GM21390 (cell line): ENCODE measurements around the gene CCDC38.

ENCODE experiments used
- ATAC-seq: cut with Tn5 transposase; IDR thresholded peaks from one replicate; pipeline ENCODE4 v1.9.1; 2021; ENCODE audit not compliant: unreplicated experiment

The CCDC38 gene

DNA sequence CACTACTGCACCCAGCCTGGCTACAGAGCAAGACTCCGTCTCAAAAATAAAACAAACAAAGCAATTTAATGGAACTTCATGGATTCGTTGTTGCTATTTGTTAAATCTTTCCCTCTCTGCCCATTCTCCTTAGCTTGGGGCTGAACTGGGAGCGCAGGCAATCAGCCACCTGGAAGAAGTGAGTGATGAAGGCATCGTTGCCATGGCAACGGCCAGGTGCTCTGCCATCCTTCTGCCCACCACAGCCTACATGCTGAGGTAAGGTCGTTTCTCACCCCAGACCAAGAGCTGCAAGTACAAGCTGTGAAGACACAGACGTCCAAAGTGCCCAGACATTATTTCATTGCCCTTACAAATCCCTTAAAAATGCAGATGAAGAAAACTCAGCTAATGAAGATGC, 19.8 kb upstream of the CCDC38 start:
- ATAC-seq, result no peak

DNA sequence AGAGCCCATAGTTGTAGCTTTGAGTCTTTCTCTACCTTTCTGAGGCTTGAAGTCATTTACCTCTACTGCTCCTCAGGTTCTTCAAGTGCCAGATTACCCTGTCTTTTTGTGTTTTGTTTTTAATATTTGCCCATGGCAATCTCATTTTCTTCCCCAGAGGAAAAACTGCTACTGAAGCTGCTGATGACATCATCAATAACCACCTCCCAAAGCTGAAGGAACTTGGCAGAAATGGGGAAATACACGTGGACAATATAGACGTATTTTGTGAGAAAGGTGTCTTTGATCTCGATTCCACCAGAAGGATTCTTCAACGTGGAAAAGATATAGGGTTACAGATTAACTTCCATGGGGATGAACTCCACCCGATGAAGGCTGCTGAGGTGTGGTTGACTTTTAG, 17.8 kb upstream of the CCDC38 start:
- no peak for ATAC-seq

DNA sequence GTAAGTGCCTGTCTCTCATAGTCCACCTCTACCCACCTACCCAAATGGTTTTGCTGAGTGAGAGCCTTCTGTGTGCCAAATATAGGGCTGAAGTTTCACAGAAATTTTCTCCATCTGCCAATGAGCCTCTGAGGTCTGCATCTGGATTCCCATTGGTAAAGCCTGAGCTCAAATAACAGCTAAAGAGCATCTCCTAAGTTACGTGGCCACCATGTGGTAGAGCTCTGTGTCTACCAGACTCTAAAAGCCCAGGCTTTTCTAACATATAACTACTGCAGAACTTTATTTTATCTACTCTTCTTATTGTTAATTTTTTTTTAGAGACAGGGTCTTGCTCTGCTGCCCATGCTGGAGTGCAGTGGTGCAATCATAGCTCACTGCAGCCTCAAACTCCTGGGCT, 16.7 kb upstream of the CCDC38 start:
- no peak for ATAC-seq

DNA sequence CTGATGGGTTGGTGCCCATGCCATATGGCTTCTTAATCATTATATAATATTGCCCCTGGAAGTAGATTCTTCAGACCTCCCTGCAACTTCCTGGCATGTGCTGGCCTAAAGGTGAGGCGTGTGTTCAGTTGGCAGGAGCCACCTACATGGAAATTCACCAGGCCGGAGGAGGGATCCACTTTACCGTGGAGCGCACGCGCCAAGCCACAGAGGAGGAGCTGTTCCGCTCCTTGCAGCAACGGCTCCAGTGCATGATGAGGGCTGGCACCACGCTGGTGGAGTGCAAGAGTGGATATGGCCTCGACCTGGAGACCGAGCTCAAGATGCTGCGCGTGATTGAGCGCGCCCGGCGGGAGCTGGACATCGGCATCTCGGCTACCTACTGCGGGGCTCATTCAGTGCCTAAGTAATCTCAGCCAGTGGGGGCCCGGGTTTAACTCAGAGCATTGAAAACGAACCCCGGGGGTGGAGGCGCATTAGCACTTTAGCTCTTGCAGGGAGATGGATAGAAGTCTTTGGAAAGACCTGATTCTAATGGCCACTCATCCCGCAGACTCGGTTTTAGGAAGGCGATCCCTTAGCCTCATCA, 14.2 kb upstream of the CCDC38 start:
- ATAC-seq, result no peak

DNA sequence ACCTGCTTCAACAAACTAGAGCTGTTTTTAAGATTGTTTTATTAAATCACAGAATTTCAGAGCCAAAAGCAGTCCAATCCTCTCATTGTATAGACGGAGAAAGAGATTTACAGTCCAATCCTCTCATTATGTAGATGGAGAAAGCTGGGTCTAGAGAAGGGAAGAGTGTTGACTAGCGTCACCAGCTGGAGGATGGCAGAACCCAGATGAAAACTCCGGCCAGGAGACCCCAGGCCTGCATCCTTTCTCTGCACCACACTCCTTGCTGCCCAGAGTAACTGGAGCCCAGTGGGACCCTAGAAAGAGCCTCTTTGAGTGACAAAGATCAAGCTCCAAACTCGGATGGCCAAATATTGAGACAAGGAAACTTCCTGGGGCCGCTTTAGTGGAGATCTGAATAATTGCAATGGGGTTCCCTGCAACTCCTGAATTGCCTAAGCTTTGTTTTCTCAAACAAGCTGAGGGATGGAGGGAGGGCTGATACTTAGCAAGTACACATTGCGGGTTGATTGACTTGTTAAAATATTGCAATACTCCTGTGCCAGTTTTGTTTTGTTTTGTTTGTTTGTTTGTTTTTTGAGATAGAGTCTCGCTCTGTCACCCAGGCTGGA, 13.2 kb upstream of the CCDC38 start:
- ATAC-seq, result no peak

DNA sequence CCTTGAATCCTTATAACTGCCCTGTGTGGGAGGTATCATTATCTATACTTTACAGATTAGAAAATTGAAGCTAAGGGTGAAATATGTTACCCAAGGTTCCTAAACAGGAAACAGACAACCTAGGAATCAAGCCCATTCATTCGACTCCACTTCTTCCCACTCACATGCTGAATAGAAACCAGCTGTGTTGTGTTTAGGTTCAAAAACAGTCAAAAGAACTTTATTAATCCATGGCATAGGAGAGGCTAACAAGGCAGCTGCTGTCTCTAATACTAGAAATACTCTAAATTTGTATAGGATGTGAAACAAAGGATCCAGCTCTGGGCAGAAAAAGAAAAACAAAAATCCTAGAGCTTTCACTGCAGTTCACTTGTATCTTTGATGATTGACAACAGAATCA, 10.6 kb upstream of the CCDC38 start:
- no peak for ATAC-seq

DNA sequence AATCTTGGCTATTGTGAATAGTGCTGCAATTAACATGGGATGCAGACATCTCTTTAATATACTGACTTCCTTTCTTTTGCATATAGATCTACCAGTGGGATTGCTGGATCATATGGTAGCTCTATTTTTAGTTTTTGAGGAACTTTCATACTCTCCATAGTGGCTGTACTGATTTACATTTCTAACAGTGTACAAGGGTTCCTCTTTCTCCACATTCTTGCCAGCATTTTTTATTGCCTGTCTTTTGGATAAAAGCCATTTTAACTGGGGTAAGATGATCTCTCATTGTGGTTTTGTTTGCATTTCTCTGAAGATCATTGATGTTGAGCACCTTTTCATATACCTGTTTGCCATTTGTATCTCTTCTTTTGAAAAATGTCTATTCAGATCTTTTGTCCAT, 9.1 kb upstream of the CCDC38 start:
- no peak for ATAC-seq

DNA sequence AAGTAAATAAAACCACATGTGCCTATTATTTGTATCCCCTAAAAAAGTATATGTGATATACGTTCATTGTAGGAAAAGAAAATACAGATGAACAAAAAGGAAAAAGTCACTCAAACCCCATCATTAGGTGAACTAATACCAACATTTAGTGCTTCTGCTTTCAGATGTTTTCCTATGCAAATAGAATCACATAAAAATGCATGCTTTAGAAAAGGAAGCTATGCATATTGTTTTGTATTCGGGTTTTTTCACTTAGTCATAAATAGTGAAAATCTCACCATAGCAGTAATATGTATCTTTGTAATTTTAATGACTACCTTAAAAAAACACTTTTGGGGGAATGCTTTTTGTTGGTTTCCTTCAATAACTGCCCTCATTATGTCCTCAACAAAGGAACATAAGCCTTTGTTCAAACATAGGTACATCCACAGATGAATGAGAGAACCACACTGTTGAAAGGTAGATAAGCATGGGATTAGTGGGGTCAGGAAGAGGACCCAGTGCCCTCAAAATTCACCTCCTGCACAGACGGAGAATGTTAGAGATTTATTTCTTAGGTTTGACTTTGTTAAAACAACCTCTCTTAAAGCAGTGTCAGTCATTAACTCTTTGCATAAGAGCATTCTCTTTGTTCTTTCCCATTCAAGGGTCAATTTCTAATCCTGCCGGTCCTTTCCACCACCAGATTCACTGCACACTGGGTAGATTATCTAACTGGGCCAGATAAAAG, 7.2 kb upstream of the CCDC38 start:
- ATAC-seq, result no peak

DNA sequence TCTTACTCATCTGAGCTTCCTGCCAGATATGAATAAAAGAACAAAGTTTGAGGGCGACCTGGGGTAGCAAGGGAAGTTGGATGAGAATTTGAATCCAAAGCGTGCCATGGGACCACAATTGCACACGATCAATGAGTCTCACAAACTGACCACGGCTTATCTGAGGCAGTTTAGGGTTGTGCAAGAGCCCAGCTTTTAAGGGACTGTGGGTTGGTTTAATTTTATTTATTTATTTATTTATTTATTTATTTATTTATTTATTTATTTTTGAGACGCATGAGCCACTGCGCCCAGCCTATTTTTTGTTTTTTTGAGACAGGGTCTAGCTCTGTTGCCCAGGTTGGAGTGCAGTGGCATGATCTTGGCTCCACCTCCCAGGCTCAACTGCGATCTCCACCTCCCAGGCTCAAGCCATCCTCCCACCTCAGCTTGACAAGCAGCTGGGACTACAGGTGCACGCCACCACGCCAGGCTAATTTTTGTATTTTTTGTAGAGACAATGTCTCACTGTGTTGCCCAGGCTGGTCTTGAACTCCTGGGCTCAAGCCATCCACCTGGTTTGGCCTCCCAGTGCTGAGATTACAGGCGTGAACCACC, 1.8 kb upstream of the CCDC38 start:
- ATAC-seq, result no peak

DNA sequence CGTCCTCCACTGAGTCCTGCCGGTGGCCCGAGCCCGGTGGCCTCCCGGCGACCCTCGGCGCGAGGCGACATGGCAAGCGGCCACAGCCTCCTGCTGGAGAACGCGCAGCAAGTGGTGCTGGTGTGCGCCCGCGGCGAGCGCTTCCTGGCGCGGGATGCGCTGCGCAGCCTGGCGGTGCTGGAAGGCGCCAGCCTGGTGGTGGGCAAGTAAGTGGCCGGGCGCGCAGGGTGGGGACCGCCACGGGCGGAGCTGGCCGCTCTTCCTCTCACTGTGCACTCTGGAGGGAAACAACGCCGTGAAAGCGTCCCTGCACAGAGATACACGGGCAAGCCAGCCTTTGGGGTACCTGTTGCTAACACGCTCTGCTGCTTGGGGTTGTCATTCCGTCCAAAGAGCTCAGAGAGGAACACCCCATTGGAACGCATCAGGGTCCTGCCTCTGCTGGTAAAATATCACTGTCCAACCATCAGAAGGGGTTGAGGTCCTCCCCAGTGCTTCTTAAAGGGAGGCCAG, 972 bp upstream of the CCDC38 start, which contains the start of gene AMDHD1:
Gene AMDHD1 (plus strand): TSS at position 2 of the 513 bp plus-strand sequence. CDS start 68 bp downstream, at position 70.
- peak; percentile 65 for ATAC-seq

DNA sequence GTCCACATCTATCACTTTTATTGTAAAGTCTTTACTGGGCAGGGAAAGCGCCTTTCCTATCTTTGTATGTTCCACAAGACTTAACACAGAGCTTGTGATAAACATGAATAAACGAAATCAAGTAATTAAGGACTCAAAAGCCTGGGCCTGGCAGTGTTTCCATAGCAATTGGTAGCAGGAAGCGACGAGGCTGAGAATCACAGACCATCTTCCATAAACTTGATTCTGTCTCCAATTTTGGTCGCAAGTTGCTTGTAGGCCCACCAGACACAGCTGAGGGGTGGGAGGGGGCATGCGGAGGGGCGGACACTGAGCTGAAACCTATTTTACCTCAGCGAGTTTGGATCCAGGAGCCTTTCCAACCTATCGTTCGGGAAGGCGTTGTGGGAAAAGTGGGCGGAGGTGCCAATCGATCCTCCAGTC, 302 bp downstream of the CCDC38 start:
- peak; percentile 1 for ATAC-seq

DNA sequence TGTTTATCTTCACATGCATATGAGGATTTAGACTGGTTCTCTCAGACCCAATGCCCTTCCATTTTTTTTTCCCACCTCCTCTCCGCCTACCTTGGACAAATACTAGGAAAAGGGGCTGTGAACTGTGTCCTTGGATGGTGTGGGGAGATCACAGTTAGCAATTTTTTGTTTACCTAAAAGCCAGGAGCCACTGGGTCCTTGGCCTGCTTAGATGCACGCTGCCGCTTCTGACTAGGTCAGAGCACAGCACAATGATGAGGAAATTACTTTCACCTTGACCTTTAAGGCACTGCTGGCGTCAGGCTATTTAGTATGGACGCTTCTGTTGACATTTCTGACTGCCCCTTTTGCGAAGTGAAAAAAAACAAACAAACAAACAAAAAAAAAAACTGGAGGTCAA, 1.9 kb downstream of the CCDC38 start:
- ATAC-seq, result no peak

DNA sequence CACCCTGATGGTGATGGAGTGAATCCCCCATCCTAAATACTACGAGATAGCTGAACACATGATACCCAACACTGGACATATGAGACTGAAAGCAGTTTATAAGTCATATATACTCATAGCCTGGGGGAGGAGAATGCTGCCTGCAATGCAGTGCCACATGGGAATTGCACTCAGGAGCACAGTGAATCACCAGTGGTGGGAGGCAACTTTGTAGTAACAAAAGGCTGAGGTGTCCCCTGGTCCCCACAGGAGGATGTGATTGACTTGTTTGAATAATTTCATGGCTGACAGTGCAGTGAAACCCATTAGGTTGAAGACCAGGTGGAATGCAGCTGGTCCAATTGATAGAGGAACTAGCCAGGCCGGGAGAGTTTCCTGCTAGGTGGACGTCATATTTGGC, 20.2 kb downstream of the CCDC38 start:
- no peak for ATAC-seq

DNA sequence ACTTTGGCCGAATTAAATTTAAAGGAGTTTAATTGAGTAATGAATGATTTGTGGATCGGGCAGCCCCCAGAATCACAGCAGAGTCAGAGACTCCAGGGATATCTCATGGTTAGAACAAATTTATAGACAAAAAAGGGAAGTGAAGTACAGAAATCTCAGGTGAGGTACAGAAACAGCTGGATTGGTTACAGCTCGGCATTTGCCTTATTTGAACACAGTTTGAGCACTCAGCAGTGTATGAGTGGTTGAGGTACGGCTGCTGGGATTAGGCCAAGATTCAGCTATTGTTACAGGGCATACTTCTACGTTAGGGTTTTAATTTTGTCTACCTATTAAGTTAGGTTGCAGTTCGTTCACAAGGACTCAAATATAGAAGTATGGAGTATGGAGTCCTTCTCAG, 23.3 kb downstream of the CCDC38 start:
- no peak for ATAC-seq

DNA sequence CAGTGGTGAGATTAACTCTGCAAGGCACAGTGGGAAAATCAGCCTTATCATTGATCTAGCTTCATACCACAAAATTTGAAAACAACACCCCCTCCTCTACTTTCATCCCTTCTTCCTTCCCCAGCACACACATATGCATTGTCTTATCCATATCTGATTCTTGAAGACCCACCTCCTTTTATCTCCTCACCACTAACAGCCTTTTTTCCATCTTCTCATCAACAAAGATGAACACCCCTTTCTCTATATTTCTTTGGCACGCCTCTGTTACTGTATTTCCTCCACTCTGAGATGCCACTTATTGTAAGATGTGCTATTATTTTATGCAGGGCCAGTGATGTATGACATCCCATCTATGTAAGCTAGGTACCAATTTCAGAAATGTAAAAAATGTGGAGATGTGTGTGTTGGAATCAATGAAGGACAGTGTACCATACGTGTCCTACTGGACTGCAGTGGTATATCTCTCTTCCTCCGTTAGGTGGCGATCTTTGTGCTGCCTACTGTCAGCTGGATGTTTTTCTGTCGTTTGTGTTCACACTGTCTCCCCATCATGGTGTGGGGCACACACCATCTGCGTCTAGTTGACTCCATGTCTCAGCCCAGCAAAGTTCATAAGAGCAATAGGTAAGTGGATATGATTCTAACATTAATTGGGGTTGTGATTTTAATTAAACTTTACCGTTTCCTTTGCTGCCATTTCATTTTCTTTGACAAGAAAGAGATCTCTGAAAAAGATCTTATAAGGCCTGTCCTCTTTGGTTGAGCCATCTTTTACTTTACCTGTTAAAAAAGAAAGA, 24.0 kb downstream of the CCDC38 start:
- ATAC-seq, result peak; percentile 84

DNA sequence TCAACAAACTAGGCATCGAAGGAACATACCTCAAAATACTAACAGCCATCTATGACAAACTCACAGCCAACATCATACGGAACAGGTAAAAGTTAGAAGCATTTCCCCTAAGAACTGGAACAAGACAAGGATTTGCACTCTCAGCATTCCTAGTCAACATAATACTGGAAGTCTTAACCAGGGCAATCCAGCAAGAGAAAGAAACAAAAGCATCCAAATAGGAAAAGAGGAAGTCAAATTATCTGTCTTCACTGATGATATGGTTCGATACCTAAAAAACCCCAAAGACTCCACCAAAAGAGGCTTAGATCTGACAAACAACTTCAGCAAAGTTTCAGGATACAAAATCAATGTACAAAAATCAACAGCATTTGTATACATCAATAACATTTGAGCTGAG, 32.5 kb downstream of the CCDC38 start:
- ATAC-seq, result no peak

DNA sequence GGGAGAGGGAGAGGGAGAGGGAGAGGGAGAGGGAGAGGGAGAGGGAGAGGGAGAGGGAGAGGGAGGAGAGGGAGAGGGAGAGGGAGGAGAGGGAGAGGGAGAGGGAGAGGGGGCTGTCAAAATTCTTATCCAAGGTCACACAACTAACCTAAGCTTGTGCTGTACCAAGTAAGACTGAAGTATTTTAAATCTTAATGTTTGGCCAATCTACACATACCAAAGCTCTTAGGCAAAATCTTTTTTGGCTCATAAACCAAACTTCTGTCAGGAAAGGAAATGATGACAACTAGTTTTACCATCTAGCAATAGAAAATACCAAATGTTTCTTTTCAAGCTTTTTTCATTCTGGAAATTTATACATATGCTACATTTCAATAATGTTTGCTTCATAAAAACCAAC, 33.8 kb downstream of the CCDC38 start:
- no peak for ATAC-seq

DNA sequence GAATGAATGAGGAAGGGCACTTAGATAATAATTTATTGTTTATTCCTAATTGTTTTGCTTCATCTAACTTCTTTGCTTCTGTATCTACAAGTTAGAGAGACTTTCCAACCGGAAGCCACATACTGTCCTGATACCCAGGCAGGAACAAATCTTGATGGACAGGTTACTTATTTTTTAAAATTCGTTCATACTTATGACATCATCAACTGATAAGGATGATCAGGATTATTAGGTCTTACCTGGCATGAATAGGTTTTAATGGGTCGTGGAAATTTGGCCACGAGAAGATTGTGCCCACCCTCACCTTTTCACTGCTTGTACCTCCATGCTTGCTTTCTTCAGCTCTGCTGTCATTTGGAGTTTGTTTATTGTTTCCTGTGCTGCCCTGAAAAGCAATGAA, 44.3 kb downstream of the CCDC38 start:
- no peak for ATAC-seq

DNA sequence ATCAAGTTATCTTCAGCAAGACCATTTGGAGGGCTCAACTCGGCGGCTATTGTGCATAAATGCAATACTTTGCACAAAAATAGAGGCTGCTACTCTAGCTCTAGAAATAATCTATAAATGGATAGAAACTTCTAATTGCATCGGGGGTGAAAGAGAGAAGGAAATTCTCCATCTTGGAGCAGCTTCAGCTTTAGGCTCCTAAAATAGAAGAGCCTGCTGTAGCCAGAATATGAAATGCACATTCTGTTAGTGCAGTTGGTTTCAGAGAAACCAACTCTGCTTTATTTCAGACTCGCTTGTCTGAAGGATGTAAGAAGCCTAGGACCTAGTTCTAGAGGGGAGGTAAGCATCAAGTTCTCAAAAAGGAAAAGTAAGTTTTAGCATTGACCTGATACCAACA, 45.6 kb downstream of the CCDC38 start:
- no peak for ATAC-seq

DNA sequence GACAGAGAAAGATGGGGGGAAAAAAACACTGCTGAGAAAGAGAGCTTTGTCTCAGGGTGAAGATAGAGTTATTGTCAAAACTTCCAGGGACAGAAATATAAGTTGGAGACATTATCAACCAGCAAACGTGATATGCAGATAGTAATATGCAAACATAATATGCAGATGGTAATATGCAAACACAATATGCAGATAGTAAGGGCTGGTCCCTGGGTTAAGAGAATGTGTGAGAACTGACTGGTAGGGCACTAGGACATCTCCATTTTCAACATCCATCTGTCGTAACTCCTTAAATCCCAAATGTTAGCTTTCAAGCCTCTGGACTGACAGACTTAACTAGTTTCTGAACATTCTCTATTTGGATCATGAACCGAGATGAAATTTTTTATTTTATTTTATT, 51.5 kb downstream of the CCDC38 start:
- no peak for ATAC-seq

DNA sequence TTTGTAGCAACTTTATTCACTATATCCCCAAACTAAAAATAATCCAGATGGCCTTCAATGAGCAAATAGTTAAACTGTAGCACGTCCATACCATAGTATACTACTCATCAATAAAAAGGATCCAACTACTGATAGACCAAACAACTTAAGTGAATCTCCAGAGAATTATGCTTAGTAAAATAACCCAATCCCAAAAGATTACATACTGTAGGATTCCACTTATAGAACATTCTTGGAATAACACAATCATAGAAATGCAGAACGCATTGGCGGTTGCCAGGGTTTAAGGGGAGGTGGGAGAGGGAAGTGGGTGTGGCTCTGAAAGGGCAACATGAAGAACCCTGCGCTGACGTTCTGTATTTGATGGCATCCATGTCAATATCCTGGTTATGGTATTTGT, 55.1 kb downstream of the CCDC38 start:
- ATAC-seq, result no peak
